K562 (cell line): Measurements from ENCODE around the gene ZNF513. TPM values are rescaled to one million over a fixed set of nuclear protein-coding genes. Genes with fewer than 3 reads are reported as not detected.
A peak's percentile ranks its signal among the peaks of the same experiment; 100 is the strongest.

Experiments
- ARID2 ChIP-seq: fragments of 450-650 bp; IDR thresholded peaks from 2 replicates; pipeline ENCODE4 v1.6.1; 2017; ENCODE audit warnings: antibody characterized with exemption, mild to moderate bottlenecking
- BCL6 ChIP-seq: fragments of 250-450 bp; sonication (Bioruptor Pico); IDR thresholded peaks from 2 replicates; pipeline ENCODE4 v1.4.0; 2020
- BCLAF1 ChIP-seq, 2 experiments: fragments of 450-650 bp in 1 of 2; IDR thresholded peaks; 2 replicates each; pipeline ENCODE4 v1.6.1; 2011 to 2017; ENCODE audit warnings: low read depth in 2 of 2, antibody characterized with exemption in 1 of 2, borderline replicate concordance in 1 of 2, low read length in 1 of 2, mild to moderate bottlenecking in 1 of 2, mixed read lengths in 1 of 2; ENCODE audit not compliant: control insufficient read depth in 1 of 2
- C11orf30 ChIP-seq: fragments of 450-650 bp; IDR thresholded peaks from 2 replicates; pipeline ENCODE4 v1.6.1; 2016; ENCODE audit warnings: low read depth, mild to moderate bottlenecking
- DIDO1 ChIP-seq: fragments of 450-650 bp; IDR thresholded peaks from 2 replicates; pipeline ENCODE4 v1.6.1; 2016; ENCODE audit warnings: low read depth, missing biosample characterization, missing genetic modification characterization
- E2F6 ChIP-seq, 2 experiments: IDR thresholded peaks; 2 replicates each; pipeline ENCODE4 v1.6.1; 2011; ENCODE audit warnings: borderline replicate concordance in 1 of 2, control low read depth in 1 of 2, low read depth in 1 of 2, low read length in 1 of 2, mild to moderate bottlenecking in 1 of 2, mixed read lengths in 1 of 2, moderate library complexity in 1 of 2; ENCODE audit not compliant: insufficient read depth in 1 of 2, insufficient read length in 1 of 2, poor library complexity in 1 of 2, severe bottlenecking in 1 of 2; ENCODE audit errors: extremely low read depth in 1 of 2
- ELF1 ChIP-seq: fragments of 200-800 bp; sonication (Bioruptor generic); IDR thresholded peaks from 2 replicates; pipeline ENCODE4 v1.6.1; 2016; ENCODE audit warnings: missing genetic modification characterization, missing compliant biosample characterization
- ELK3 ChIP-seq: fragments of 450-650 bp; formaldehyde crosslinking; IDR thresholded peaks from 2 replicates; pipeline ENCODE4 v1.4.0; 2020; ENCODE audit warnings: mild to moderate bottlenecking
- GTF2E2 ChIP-seq: fragments of 200-800 bp; sonication (Bioruptor generic); IDR thresholded peaks from 2 replicates; pipeline ENCODE4 v1.6.1; 2016; ENCODE audit warnings: missing genetic modification characterization, missing compliant biosample characterization
- HCFC1 ChIP-seq: IDR thresholded peaks from 2 replicates; pipeline ENCODE4 v1.6.1; 2012; ENCODE audit warnings: low read depth, low read length, improper control_type of control experiment
- MCM3 ChIP-seq: fragments of 450-650 bp; IDR thresholded peaks from 2 replicates; pipeline ENCODE4 v1.6.1; 2016
- PTBP1 ChIP-seq: fragments of 200-400 bp; formaldehyde crosslinking; IDR thresholded peaks from 2 replicates; pipeline ENCODE4 v1.6.1; 2017; ENCODE audit warnings: low read depth, low read length
- SMARCA5 ChIP-seq: fragments of 450-650 bp; IDR thresholded peaks from 2 replicates; pipeline ENCODE4 v1.6.1; 2016
- SMC3 ChIP-seq: conservative IDR thresholded peaks from 2 replicates; pipeline ENCODE4 v1.6.1; 2011; ENCODE audit warnings: low read depth, low read length, improper control_type of control experiment; ENCODE audit not compliant: insufficient read depth
- SNRNP70 ChIP-seq: fragments of 200-400 bp; formaldehyde crosslinking; optimal IDR thresholded peaks from 2 replicates; pipeline ENCODE3; 2017; ENCODE audit warnings: low read depth, low read length
- TAF15 ChIP-seq: fragments of 200-400 bp; formaldehyde crosslinking; IDR thresholded peaks from 2 replicates; pipeline ENCODE4 v1.6.1; 2017; ENCODE audit warnings: mild to moderate bottlenecking, low read depth, low read length, moderate library complexity
- TAF9B ChIP-seq: fragments of 450-650 bp; IDR thresholded peaks from 2 replicates; pipeline ENCODE4 v1.6.1; 2018; ENCODE audit warnings: mild to moderate bottlenecking; ENCODE audit not compliant: partially characterized antibody
- ZBTB2 ChIP-seq: fragments of 450-650 bp; IDR thresholded peaks from 2 replicates; pipeline ENCODE4 v1.6.1; 2016; ENCODE audit warnings: antibody characterized with exemption
- ZC3H11A ChIP-seq: IDR thresholded peaks from 2 replicates; pipeline ENCODE4 v1.6.1; 2012; ENCODE audit warnings: low read depth, low read length, improper control_type of control experiment
- ZNF133 ChIP-seq: fragments of 250-450 bp; sonication (Bioruptor Pico); IDR thresholded peaks from 2 replicates; pipeline ENCODE4 v1.4.0; 2020; ENCODE audit warnings: mild to moderate bottlenecking
- ZNF445 ChIP-seq: fragments of 250-450 bp; sonication (Bioruptor Pico); IDR thresholded peaks from 2 replicates; pipeline ENCODE4 v1.4.0; 2020; ENCODE audit warnings: low read depth, mild to moderate bottlenecking, moderate library complexity
- ZNF699 ChIP-seq: fragments of 250-450 bp; sonication (Bioruptor Pico); IDR thresholded peaks from 2 replicates; pipeline ENCODE4 v1.8.0; 2021; ENCODE audit warnings: mild to moderate bottlenecking, moderate library complexity; ENCODE audit not compliant: insufficient replicate concordance
- polyA plus RNA-seq, 8 experiments: library from polyadenylated mRNA; depleted of rRNA in 4 of 8; stranded (reverse) in 5 of 8; unstranded in 3 of 8; fragments of >200 nt; fragmentation: Nextera tagmentation in 2 of 8; fragmentation: Illumina TruSeq in 1 of 8; extraction: Ambion mirVana in 2 of 8; extraction: Trizol in 1 of 8; gene quantifications; 2 replicates each; pipeline versions ENCODE4 v1.2.1 to v1.2.3, GENCODE V29; 2011 to 2014; ENCODE audit warnings: inconsistent platforms in 1 of 8, missing spikeins in 1 of 8
- total RNA-seq, 7 experiments: library from RNA; depleted of rRNA in 6 of 7; stranded (reverse); fragments of >200 nt in 6 of 7; fragmentation: Illumina TruSeq in 2 of 7; extraction: Trizol in 2 of 7; gene quantifications; 2 replicates each; pipeline versions ENCODE4 v1.2.1 to v1.2.3, GENCODE V29; 2011 to 2021; ENCODE audit warnings: low replicate concordance in 1 of 7

The ZNF513 gene
- total and polyA plus RNA-seq, 9 of the 15 experiments (the other 6 are each of a cell fraction or from before 2014, with no cell fraction given) = 0.04 to 13.6 (median 4.4) TPM

- no peak for TF ChIP-seq ZNF445 (CRISPR knock-in tag)
- peak; percentile 92 for TF ChIP-seq C11orf30
- no peak for TF ChIP-seq SMARCA5
- peak; percentile 35 to 62; a peak in 2 of 4 replicates for TF ChIP-seq BCLAF1 (IDR thresholded peaks at IDR 0.05; ENCODE audit: borderline replicate concordance in 1 of 2, control insufficient read depth in 1 of 2, low read depth in 2 of 2, low read length in 1 of 2)
- no peak for TF ChIP-seq SNRNP70
- TF ChIP-seq ELF1 (tag) = peak; percentile 91
- peak; percentile 95; the same call in 1 of the 2 replicates for TF ChIP-seq GTF2E2
- TF ChIP-seq ARID2 = no peak
- peak; percentile 76 for TF ChIP-seq TAF9B
- TF ChIP-seq DIDO1 (tag) = peak; percentile 78; the same call in 1 of the 2 replicates
- peak; percentile 28; the same call in 1 of the 2 replicates for TF ChIP-seq ZBTB2
- TF ChIP-seq ZC3H11A = no peak
- TF ChIP-seq ZNF699 (CRISPR knock-in tag) = no peak
- TF ChIP-seq E2F6 (IDR thresholded peaks at IDR 0.05; ENCODE audit: borderline replicate concordance in 1 of 2, extremely low read depth in 1 of 2, insufficient read depth in 1 of 2, insufficient read length in 1 of 2, low read depth in 1 of 2, low read length in 1 of 2, poor library complexity in 1 of 2, severe bottlenecking in 1 of 2) = peak; percentile 55 to 63
- no peak for TF ChIP-seq MCM3
- no peak for TF ChIP-seq ZNF133 (CRISPR knock-in tag)
- TF ChIP-seq HCFC1 = peak; percentile 89
- no peak for TF ChIP-seq ELK3 (CRISPR knock-in tag)
- no peak for TF ChIP-seq BCL6
- TF ChIP-seq PTBP1 = no peak
- TF ChIP-seq SMC3 = no peak
- no peak for TF ChIP-seq TAF15
These were observed 24.0 kb downstream of the ZNF513 start, which contains the start of gene GTF3C2 (continued) for GRCh38 chr2:27356382-27357181.
